AG04450 (cell line): ENCODE measurements around the gene RNU7-1. TPM values are rescaled to one million over a fixed set of nuclear protein-coding genes. Genes with fewer than 3 reads are reported as not detected.

Source experiments
- CTCF ChIA-PET: fragments of 300-600, 350-600 bp; formaldehyde crosslinking; extraction: SDS; loops from one replicate; lab custom pipeline; 2022; ENCODE audit warnings: antibody characterized with exemption, inconsistent platforms; lab: Charles Lee
- POLR2A ChIA-PET: fragments of 350-600 bp; formaldehyde crosslinking; extraction: SDS; loops from one replicate; lab custom pipeline; 2021; ENCODE audit warnings: antibody characterized with exemption, inconsistent platforms; lab: Yijun Ruan, JAX
- DNase-seq: peaks from one replicate; pipeline ENCODE4 v3.0.0-alpha.2; 2011; ENCODE audit warnings: low read depth, low spot score
- H3K27ac ChIP-seq: one replicate; pipeline ENCODE4 v1.5.1; 2012; ENCODE audit warnings: low read depth, low read length, control low read depth
- H3K27me3 ChIP-seq: one replicate; pipeline ENCODE4 v1.6.0; 2012; ENCODE audit warnings: low read length; ENCODE audit not compliant: control insufficient read depth, insufficient read depth
- H3K4me3 ChIP-seq: 2 replicates; pipeline ENCODE4 v1.5.1; 2011; ENCODE audit warnings: mild to moderate bottlenecking, low read depth, low read length, control low read depth
- H3K9me3 ChIP-seq: 2 replicates; pipeline ENCODE4 v1.5.1; 2012; ENCODE audit warnings: low read length; ENCODE audit not compliant: control insufficient read depth, insufficient read depth
- polyA plus RNA-seq: library from polyadenylated mRNA; depleted of rRNA; stranded (reverse); fragments of >200 nt; gene quantifications from 2 replicates; pipeline ENCODE4 v1.2.3, GENCODE V29; 2011
- TF ChIP-seq, protein P1 (sequence below): IDR thresholded peaks from 2 replicates; pipeline ENCODE4 v1.5.1; 2011; ENCODE audit warnings: low read depth, low read length, control low read depth, inconsistent platforms

The RNU7-1 gene
- polyA plus RNA-seq, 1 experiment = not detected

DNA sequence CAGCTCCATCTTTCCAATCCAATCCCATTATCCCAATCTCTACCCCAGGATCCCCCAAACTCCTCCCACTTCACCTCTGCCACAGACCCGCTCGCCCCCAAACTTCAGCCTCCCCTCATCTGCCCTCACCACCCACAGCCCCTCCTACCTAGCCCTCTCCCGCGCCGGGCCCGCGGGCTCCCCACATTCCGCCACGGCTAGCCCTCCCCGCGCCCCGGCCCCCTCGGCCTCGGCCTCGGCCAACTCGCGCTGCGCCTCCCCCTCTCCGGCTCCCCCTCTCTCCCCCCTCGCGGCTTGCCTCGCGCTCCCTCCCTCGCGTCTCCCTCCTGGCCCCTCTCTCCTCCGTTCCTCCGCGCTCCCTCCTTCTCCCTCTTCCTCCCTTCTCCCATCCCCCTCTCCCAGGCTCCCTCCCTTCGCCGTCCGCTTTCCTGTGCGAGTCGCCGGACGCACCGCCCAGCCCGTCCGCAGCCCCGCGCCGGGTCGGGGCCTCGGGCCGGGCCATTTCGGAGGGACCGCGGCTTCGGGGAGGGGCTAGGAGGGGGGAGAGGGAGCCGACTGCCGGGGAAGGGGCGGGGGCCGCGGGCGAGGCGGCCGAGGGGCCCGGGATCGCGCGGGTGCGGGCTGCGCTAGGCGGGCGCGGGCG lies 16.1 kb upstream of the RNU7-1 start, which contains the start of gene ATN1:
TSS of gene ATN1 (plus strand) at position 581 of the 643 bp plus-strand sequence. CDS start 6,043 bp downstream, outside the sequence.
- Histone ChIP-seq H3K27ac (peak within 1 kb of the TSS; percentile 90), H3K9me3 (no peaks in the 10 kb centered on the region), H3K27me3 (no peaks in the 10 kb centered on the region), H3K4me3 (peak within 1 kb of the TSS; percentile 68)
- POLR2A ChIA-PET = interaction anchor here (0.7 to 3.0 kb wide), 7 partner anchors 10 to 58 kb away, joined by 4 to 21 read pairs (median 7); partner anchors contain the start of genes C12orf57, RNU7-1 and SPSB2
- peak; percentile 47 for DNase-seq
- TF ChIP-seq, protein P1, sequence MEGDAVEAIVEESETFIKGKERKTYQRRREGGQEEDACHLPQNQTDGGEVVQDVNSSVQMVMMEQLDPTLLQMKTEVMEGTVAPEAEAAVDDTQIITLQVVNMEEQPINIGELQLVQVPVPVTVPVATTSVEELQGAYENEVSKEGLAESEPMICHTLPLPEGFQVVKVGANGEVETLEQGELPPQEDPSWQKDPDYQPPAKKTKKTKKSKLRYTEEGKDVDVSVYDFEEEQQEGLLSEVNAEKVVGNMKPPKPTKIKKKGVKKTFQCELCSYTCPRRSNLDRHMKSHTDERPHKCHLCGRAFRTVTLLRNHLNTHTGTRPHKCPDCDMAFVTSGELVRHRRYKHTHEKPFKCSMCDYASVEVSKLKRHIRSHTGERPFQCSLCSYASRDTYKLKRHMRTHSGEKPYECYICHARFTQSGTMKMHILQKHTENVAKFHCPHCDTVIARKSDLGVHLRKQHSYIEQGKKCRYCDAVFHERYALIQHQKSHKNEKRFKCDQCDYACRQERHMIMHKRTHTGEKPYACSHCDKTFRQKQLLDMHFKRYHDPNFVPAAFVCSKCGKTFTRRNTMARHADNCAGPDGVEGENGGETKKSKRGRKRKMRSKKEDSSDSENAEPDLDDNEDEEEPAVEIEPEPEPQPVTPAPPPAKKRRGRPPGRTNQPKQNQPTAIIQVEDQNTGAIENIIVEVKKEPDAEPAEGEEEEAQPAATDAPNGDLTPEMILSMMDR = no peak
- CTCF ChIA-PET = interaction anchor here (0.6 to 3.9 kb wide), 7 partner anchors 11 to 1155 kb away, joined by 3 to 49 read pairs (median 8); partner anchors contain the start of genes NECAP1 and SPSB2

DNA sequence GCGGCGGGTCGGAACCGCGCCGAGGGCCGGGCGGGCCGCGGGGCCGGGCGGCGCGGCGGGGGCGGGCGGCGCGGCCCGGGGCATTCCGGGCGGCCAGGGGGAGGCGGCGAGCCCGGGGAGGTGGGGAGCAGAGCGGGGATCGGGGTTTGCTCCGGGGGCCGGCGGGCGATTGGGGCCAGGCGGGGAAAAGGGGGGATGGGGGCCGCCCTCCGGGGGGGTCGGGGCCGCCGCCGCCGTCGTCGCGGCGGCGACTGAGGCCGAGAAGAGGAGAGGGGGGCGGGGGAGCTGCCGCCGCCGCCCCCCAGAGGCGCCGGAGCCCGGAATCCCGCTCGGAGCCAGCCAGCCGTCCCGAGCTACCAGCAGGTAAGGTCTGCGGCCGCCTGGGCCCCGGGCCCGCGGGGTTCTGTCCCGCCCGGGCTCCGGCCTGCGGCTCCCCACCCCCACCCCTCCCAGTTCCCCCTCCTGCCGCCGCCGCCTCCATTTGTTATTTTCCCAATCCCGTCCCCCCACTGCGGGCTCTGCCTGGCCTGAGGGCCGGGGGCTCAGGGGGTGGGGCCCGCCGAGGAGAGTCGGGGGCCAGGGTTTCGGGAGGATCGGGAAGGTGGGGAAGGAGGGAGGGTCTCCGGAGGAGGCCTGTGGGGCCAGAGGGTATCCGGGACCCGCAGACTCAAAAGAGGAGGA lies 15.5 kb upstream of the RNU7-1 start:
- Histone ChIP-seq H3K27ac (no peak overlapping the region), H3K4me3 (peak overlapping the region; percentile 68), H3K9me3 (no peaks in the 10 kb centered on the region), H3K27me3 (no peaks in the 10 kb centered on the region)
- ChIA-PET POLR2A (interaction anchor here (1.7 to 2.0 kb wide), 2 partner anchors 10 to 16 kb away, joined by 7 to 16 read pairs; partner anchors contain the start of genes C12orf57 and RNU7-1), CTCF (interaction anchor here (0.7 to 1.5 kb wide), 2 partner anchors 10 to 56 kb away, joined by 3 to 6 read pairs; no protein-coding TSS in a partner anchor)
- no peak for DNase-seq
- TF ChIP-seq, protein P1 = no peak

- ChIA-PET POLR2A (interaction anchor here (1.7 to 2.0 kb wide), 2 partner anchors 9 to 15 kb away, joined by 4 to 7 read pairs; partner anchors contain the start of genes C12orf57 and RNU7-1), CTCF (interaction anchor here (0.7 to 1.5 kb wide), 3 partner anchors 9 to 38 kb away, joined by 3 to 6 read pairs (median 4); no protein-coding TSS in a partner anchor)
- Histone ChIP-seq H3K27me3 (no peaks in the 10 kb centered on the region), H3K9me3 (no peaks in the 10 kb centered on the region), H3K27ac (no peak overlapping the region), H3K4me3 (peak overlapping the region; percentile 68)
- TF ChIP-seq, protein P1 = no peak
- no peak for DNase-seq
Measured at GRCh38 chr12:6928703-6929407, 14.8 kb upstream of the RNU7-1 start.

DNA sequence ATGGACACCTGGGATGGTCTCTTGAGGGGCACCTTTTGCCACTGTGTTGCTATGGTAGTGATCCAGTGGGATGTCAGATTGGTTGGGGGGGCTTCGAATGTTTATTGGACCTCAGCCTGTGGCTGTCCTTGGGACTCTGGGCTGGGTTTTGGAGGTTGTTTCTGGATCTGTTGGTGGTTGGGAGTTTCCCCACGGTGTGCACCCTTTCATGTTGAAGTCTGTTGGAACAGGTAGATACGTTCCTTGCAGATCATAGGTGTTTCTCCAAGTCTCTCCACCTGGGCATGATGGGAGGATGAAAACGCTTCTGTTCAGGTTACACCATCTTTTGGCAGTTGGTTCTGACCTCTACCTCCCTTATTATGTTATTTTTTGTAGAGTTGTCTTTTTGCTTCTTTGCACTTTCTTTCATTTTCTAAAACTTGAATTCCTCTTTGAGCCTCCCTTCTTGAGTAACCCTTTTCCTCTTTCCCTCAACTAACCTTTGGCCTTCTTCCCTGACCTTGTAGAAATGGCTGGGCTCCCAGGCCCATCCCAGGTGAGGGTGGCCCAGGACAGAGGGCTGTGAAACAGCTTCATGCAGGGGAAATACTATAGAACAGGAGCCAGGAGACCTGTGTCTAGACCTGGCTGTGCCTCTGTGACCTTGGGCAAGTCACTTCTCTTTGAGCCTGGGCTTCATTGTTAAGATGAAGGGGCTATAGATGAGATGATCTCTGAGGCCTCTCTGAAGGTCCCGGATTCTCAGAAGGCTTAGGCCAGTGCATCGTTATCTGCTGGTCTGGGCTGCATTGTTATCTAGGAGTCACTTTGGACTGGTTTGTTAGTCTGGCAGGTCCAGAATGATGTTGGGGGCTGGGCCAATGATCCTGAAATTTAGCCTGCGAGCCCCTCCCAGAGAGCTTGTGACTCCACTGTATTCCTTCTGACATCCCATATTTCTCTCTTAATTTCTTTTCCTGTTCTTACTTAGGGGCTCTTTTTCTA lies 13.9 kb upstream of the RNU7-1 start:
- no peaks in the 10 kb centered on the region for H3K27me3 ChIP-seq
- CTCF ChIA-PET = interaction anchor here (0.7 to 1.5 kb wide), 3 partner anchors 8 to 39 kb away, joined by 3 to 6 read pairs (median 4); no protein-coding TSS in a partner anchor
- peak overlapping the region; percentile 68 for H3K4me3 ChIP-seq
- no peak for DNase-seq
- no peak overlapping the region for H3K27ac ChIP-seq
- H3K9me3 ChIP-seq = no peaks in the 10 kb centered on the region
- TF ChIP-seq, protein P1 = no peak
- POLR2A ChIA-PET = interaction anchor here (1.7 to 2.0 kb wide), 2 partner anchors 8 to 14 kb away, joined by 4 to 7 read pairs; partner anchors contain the start of genes C12orf57 and RNU7-1
